Panc1 (cell line): ENCODE measurements around the gene POLR2A. TPM values are rescaled to one million over a fixed set of nuclear protein-coding genes. Genes with fewer than 3 reads are reported as not detected.
"Not testable (repeated sequence)": the region's sequence is repeated elsewhere in the genome, so short reads cannot be mapped to it uniquely, and the experiment has no call there.

Experiments used
- ATAC-seq: fragments of 200-7000 bp; cut with Tn5 transposase; 2 replicates; pipeline ENCODE4 v1.9.1; 2020; ENCODE audit warnings: mild to moderate bottlenecking, moderate library complexity
- BruUV-seq: library from RNA; stranded (reverse); fragments of 400-500 nt; replicated peaks from 2 replicates; lab custom pipeline; 2021; lab: Mats Ljungman, UMichigan
- CTCF ChIA-PET: fragments of 300-600 bp; sonication (Branson Sonifier 250); formaldehyde crosslinking; loops from one replicate; lab custom pipeline; 2022; ENCODE audit warnings: antibody characterized with exemption; lab: Charles Lee
- POLR2A ChIA-PET: fragments of 300-600 bp; sonication (Branson Sonifier 250); formaldehyde crosslinking; loops from one replicate; lab custom pipeline; 2022; ENCODE audit warnings: antibody characterized with exemption; lab: Charles Lee
- DNase-seq: peaks from one replicate; pipeline ENCODE4 v3.0.0-alpha.2; 2010; ENCODE audit warnings: low read depth, low spot score
- H3K27ac ChIP-seq: 2 replicates; pipeline ENCODE4 v1.5.1; 2011; ENCODE audit warnings: mild to moderate bottlenecking, low read length, inconsistent platforms
- H3K27me3 ChIP-seq: fragments of 200-500 bp; sonication (Bioruptor generic); 2 replicates; pipeline ENCODE4 v1.6.0; 2014; ENCODE audit warnings: low read length, inconsistent platforms; ENCODE audit not compliant: control insufficient read depth, insufficient read depth
- H3K36me3 ChIP-seq: fragments of 200-500 bp; sonication (Bioruptor generic); 2 replicates; pipeline ENCODE4 v1.5.1; 2014; ENCODE audit warnings: inconsistent platforms, mild to moderate bottlenecking, low read length, moderate library complexity; ENCODE audit not compliant: control insufficient read depth, insufficient read depth
- H3K4me1 ChIP-seq: 2 replicates; pipeline ENCODE4 v1.5.1; 2011; ENCODE audit warnings: inconsistent platforms, mild to moderate bottlenecking, low read length, moderate library complexity; ENCODE audit not compliant: control insufficient read depth, insufficient read depth
- H3K4me3 ChIP-seq, 2 experiments: 2 replicates each; pipeline ENCODE4 v1.5.1; 2011 to 2012; ENCODE audit warnings: low read depth in 2 of 2, low read length in 2 of 2, mild to moderate bottlenecking in 2 of 2, inconsistent platforms in 1 of 2, moderate library complexity in 1 of 2
- H3K9me3 ChIP-seq: fragments of 200-500 bp; sonication (Bioruptor generic); 2 replicates; pipeline ENCODE4 v1.5.1; 2014; ENCODE audit warnings: low read depth, mild to moderate bottlenecking, inconsistent platforms, low read length, moderate library complexity; ENCODE audit not compliant: control insufficient read depth, insufficient read depth
- POLR2AphosphoS5 ChIP-seq: IDR thresholded peaks from 2 replicates; pipeline ENCODE4 v1.6.1; 2012; ENCODE audit warnings: mild to moderate bottlenecking, low read depth, low read length, moderate library complexity
- SIN3A ChIP-seq: IDR thresholded peaks from 2 replicates; pipeline ENCODE4 v1.6.1; 2012; ENCODE audit warnings: low read depth, mild to moderate bottlenecking, low read length, moderate library complexity, borderline replicate concordance; ENCODE audit not compliant: insufficient read depth
- TCF7L2 ChIP-seq: IDR thresholded peaks from 2 replicates; pipeline ENCODE4 v1.6.1; 2011; ENCODE audit warnings: mild to moderate bottlenecking, low read depth, low read length, inconsistent platforms
- in situ Hi-C: cut with HindIII; loops from 2 replicates; pipeline ENCODE4 v1.10.0; 2016; ENCODE audit warnings: low sequenced_read_pairs, low pct_unique_long_range_greater_than_20kb
- intact Hi-C: fragments of 100-400 bp; cut with micrococcal nuclease; formaldehyde crosslinking; loops from one replicate; pipeline ENCODE4 v1.10.0; 2022; ENCODE audit not compliant: unreplicated experiment
- total RNA-seq: library from RNA; stranded (reverse); gene quantifications from one replicate; pipeline ENCODE4 v1.2.1, GENCODE V29; 2021; ENCODE audit not compliant: unreplicated experiment
- TF ChIP-seq, protein P1 (sequence below), 2 experiments: IDR thresholded peaks; 2 replicates each; pipeline ENCODE4 v1.6.1; 2011 to 2012; ENCODE audit warnings: low read depth in 2 of 2, control low read depth in 1 of 2, low read length in 1 of 2, mild to moderate bottlenecking in 1 of 2, moderate library complexity in 1 of 2; ENCODE audit not compliant: insufficient read depth in 1 of 2
- TF ChIP-seq, protein P2 (sequence below): fragments of 450-650 bp; IDR thresholded peaks from 2 replicates; pipeline ENCODE4 v1.5.1; 2017; ENCODE audit warnings: mild to moderate bottlenecking

Gene POLR2A
- total RNA-seq, 1 experiment from 2014 or later: 181 TPM

DNA sequence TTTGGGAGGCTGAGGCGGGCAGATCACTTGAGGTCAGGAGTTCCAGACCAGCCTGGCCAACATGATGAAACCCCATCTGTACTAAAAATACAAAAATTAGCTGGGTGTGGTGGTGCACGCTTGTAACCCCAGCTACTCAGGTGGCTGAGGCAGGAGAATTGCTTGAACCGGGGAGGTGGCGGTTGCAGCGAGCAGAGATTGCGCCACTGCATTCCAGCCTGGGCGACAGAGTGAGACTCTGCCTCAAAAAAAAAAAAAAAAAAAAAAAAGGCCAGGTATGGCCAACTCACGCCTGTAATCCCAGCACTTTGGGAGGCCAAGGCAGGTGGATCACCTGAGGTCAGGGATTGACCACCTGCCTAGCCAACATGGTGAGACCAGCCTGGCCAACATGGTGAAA is 9.4 kb upstream of the POLR2A start:
- H3K4me1 ChIP-seq: peaks cover 25% of the 10 kb centered on the region
- BruUV-seq, H3K9me3 ChIP-seq, H3K27me3 ChIP-seq, H3K27ac ChIP-seq, H3K36me3 ChIP-seq, in situ Hi-C loops, CTCF ChIA-PET, ATAC-seq, H3K4me3 ChIP-seq, POLR2A ChIA-PET, intact Hi-C loops, DNase-seq: not testable (repeated sequence)

DNA sequence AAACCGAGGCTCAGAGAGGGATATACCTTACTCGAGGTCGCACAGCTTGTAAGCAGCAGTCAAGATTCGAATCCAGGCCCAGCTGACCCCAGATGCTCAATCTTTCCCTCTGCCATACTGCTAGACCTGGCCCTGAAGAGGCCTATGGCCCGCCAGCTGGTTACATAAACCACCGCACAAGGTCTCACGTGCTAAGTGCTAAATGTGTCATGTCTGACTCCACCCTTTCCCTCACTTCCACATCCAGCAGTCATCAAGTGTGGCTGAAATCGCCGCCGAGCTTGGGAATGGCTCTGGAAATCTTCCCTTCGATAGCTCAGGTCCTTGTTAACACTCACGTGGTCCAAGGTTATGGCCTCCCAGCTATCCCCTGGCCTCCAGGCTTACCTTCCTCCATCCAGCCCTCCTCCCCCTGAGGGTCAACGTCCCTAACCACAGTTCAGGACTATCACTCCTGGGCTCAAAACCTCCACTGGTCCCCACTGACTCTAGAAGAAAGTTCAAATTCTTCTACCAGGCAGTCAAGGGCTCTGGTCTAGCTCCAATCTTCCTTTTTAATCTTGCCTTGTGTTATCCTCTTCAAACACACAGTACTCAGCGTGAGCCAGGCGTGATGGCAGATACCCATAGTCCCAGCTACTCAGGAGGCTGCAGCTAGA is 8.3 kb upstream of the POLR2A start:
- intact Hi-C loops: no loop called here
- ATAC-seq: no peak
- Histone ChIP-seq H3K27ac (peak overlapping the region; percentile 54), H3K4me1 (peaks cover 31% of the 10 kb centered on the region), H3K9me3 (no peaks in the 10 kb centered on the region), H3K4me3 (no peak overlapping the region), H3K36me3 (no peaks in the 10 kb centered on the region), H3K27me3 (no peaks in the 10 kb centered on the region)
- TF ChIP-seq POLR2AphosphoS5: no peak
- TF ChIP-seq SIN3A: no peak
- TF ChIP-seq, protein P1, sequence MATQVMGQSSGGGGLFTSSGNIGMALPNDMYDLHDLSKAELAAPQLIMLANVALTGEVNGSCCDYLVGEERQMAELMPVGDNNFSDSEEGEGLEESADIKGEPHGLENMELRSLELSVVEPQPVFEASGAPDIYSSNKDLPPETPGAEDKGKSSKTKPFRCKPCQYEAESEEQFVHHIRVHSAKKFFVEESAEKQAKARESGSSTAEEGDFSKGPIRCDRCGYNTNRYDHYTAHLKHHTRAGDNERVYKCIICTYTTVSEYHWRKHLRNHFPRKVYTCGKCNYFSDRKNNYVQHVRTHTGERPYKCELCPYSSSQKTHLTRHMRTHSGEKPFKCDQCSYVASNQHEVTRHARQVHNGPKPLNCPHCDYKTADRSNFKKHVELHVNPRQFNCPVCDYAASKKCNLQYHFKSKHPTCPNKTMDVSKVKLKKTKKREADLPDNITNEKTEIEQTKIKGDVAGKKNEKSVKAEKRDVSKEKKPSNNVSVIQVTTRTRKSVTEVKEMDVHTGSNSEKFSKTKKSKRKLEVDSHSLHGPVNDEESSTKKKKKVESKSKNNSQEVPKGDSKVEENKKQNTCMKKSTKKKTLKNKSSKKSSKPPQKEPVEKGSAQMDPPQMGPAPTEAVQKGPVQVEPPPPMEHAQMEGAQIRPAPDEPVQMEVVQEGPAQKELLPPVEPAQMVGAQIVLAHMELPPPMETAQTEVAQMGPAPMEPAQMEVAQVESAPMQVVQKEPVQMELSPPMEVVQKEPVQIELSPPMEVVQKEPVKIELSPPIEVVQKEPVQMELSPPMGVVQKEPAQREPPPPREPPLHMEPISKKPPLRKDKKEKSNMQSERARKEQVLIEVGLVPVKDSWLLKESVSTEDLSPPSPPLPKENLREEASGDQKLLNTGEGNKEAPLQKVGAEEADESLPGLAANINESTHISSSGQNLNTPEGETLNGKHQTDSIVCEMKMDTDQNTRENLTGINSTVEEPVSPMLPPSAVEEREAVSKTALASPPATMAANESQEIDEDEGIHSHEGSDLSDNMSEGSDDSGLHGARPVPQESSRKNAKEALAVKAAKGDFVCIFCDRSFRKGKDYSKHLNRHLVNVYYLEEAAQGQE (IDR thresholded peaks at IDR 0.05; ENCODE audit: insufficient read depth in 1 of 2, low read depth in 2 of 2, low read length in 1 of 2): no peak
- no peak for TF ChIP-seq TCF7L2
- TF ChIP-seq, protein P2, sequence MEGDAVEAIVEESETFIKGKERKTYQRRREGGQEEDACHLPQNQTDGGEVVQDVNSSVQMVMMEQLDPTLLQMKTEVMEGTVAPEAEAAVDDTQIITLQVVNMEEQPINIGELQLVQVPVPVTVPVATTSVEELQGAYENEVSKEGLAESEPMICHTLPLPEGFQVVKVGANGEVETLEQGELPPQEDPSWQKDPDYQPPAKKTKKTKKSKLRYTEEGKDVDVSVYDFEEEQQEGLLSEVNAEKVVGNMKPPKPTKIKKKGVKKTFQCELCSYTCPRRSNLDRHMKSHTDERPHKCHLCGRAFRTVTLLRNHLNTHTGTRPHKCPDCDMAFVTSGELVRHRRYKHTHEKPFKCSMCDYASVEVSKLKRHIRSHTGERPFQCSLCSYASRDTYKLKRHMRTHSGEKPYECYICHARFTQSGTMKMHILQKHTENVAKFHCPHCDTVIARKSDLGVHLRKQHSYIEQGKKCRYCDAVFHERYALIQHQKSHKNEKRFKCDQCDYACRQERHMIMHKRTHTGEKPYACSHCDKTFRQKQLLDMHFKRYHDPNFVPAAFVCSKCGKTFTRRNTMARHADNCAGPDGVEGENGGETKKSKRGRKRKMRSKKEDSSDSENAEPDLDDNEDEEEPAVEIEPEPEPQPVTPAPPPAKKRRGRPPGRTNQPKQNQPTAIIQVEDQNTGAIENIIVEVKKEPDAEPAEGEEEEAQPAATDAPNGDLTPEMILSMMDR: no peak
- no TSS peak for BruUV-seq
- CTCF ChIA-PET: interaction anchor here (0.6 kb wide), 1 partner anchor 108 kb away, joined by 4 read pairs; no protein-coding TSS in a partner anchor
- in situ Hi-C loops: no loop called here
- DNase-seq: no peak
- POLR2A ChIA-PET: interaction anchor here (0.5 to 0.6 kb wide), 2 partner anchors 81 to 103 kb away, joined by 3 to 6 read pairs; no protein-coding TSS in a partner anchor

DNA sequence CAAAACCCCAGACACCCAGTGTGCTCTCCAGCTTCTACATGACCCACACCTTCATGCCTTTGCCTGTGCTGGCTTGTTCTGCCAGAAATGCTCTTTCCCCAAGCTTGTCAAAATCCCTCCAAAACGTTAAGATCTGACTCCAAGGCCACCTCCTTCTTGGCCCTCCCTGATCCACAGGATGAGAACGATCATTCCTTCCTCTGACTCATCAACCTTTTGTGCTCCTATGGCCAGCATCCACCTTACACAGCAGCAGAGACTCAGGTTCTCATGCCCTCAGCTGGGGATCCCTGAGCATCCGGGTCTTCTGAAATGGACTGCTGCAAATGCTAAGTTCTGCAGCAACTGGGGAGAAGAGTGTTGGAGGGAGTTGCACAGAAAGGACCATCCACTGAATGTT is 7.7 kb upstream of the POLR2A start:
- no TSS peak for BruUV-seq
- no peaks in the 10 kb centered on the region for H3K9me3 ChIP-seq
- peaks cover 31% of the 10 kb centered on the region for H3K4me1 ChIP-seq
- ATAC-seq (no peak), DNase-seq (no peak)
- no peak overlapping the region for H3K4me3 ChIP-seq
- POLR2A ChIA-PET: interaction anchor here (0.6 kb wide), 1 partner anchor 81 kb away, joined by 3 read pairs; no protein-coding TSS in a partner anchor
- in situ Hi-C loops: no loop called here
- TF ChIP-seq TCF7L2 (no peak), POLR2AphosphoS5 (no peak)
- H3K27me3 ChIP-seq: no peaks in the 10 kb centered on the region
- CTCF ChIA-PET: no interaction called here
- intact Hi-C loops: no loop called here
- no peaks in the 10 kb centered on the region for H3K36me3 ChIP-seq
- H3K27ac ChIP-seq: peak overlapping the region; percentile 54
